Body of pancreas (tissue), 4 donors: ENCODE data around the gene UTS2B.

Experiments used
- POLR2A ChIP-seq, 3 donors: fragments of 450-650 bp; IDR thresholded peaks; one replicate each; pipeline ENCODE4 v1.6.1; 2016; ENCODE audit warnings: antibody characterized with exemption in 3 of 3, mild to moderate bottlenecking in 2 of 3
- TF ChIP-seq, protein P1 (sequence below), 7 experiments: fragments of 450-650 bp in 4 of 7; fragments of 200-600 bp in 3 of 7; sonication (generic) in 3 of 7; IDR thresholded peaks; one replicate each; pipeline ENCODE4 v1.5.1; 2016 to 2019; ENCODE audit warnings: antibody characterized with exemption in 7 of 7

GRCh38 chr3:191259486-191259885, 70.8 kb downstream of the UTS2B start:
- TF ChIP-seq, protein P1, sequence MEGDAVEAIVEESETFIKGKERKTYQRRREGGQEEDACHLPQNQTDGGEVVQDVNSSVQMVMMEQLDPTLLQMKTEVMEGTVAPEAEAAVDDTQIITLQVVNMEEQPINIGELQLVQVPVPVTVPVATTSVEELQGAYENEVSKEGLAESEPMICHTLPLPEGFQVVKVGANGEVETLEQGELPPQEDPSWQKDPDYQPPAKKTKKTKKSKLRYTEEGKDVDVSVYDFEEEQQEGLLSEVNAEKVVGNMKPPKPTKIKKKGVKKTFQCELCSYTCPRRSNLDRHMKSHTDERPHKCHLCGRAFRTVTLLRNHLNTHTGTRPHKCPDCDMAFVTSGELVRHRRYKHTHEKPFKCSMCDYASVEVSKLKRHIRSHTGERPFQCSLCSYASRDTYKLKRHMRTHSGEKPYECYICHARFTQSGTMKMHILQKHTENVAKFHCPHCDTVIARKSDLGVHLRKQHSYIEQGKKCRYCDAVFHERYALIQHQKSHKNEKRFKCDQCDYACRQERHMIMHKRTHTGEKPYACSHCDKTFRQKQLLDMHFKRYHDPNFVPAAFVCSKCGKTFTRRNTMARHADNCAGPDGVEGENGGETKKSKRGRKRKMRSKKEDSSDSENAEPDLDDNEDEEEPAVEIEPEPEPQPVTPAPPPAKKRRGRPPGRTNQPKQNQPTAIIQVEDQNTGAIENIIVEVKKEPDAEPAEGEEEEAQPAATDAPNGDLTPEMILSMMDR (IDR thresholded peaks at IDR 0.05): no peak
- no peak for TF ChIP-seq POLR2A (IDR thresholded peaks at IDR 0.05)
